GM10248 (cell line): ENCODE results near the gene PHOSPHO1.

Experiments
- CTCF ChIA-PET: fragments of 300-600 bp; sonication (Branson Sonifier 250); formaldehyde crosslinking; extraction: SDS; loops from one replicate; lab custom pipeline; 2021; ENCODE audit warnings: antibody characterized with exemption; lab: Yijun Ruan, JAX
- POLR2A ChIA-PET: fragments of 350-650 bp; sonication (Branson Sonifier 250); formaldehyde crosslinking; extraction: SDS; loops from one replicate; lab custom pipeline; 2020; ENCODE audit warnings: antibody characterized with exemption; lab: Yijun Ruan, JAX
- DNase-seq: peaks from one replicate; pipeline ENCODE4 v3.0.0; 2012; ENCODE audit errors: extremely low spot score
- CTCF ChIP-seq: IDR thresholded peaks from 2 replicates; pipeline ENCODE4 v1.5.1; 2012; ENCODE audit warnings: mild to moderate bottlenecking, low read depth; ENCODE audit errors: extremely low read depth, missing control alignments, control extremely low read depth

PHOSPHO1 gene

GRCh38 chr17:49255125-49255524, 24.5 kb upstream of the PHOSPHO1 start:
- ChIA-PET POLR2A (no interaction called here), CTCF (interaction anchor here (3.0 kb wide), 1 partner anchor 28 kb away, joined by 9 read pairs; no protein-coding TSS in a partner anchor)
- no peak for DNase-seq
- no peak for TF ChIP-seq CTCF

- CTCF ChIA-PET, result interaction anchor here (3.0 kb wide), 1 partner anchor 27 kb away, joined by 9 read pairs; no protein-coding TSS in a partner anchor
Measured at GRCh38 chr17:49254066-49254465, 23.5 kb upstream of the PHOSPHO1 start.

GRCh38 chr17:49252148-49252695, 21.6 kb upstream of the PHOSPHO1 start:
- ChIA-PET POLR2A (no interaction called here), CTCF (interaction anchor here (1.6 to 3.0 kb wide), 2 partner anchors 25 to 39 kb away, joined by 5 to 9 read pairs; no protein-coding TSS in a partner anchor)
- no peak for DNase-seq

More at GRCh38 chr17:49254066-49254465, 23.5 kb upstream of the PHOSPHO1 start:
- no peak for DNase-seq
- TF ChIP-seq CTCF, result no peak
- POLR2A ChIA-PET, result no interaction called here

GRCh38 chr17:49249890-49250522, 19.4 kb upstream of the PHOSPHO1 start:
- no peak for TF ChIP-seq CTCF
- ChIA-PET CTCF (interaction anchor here (0.9 to 1.2 kb wide), 2 partner anchors 23 to 28 kb away, joined by 3 read pairs; no protein-coding TSS in a partner anchor), POLR2A (no interaction called here)
- no peak for DNase-seq

More at GRCh38 chr17:49252148-49252695, 21.6 kb upstream of the PHOSPHO1 start:
- TF ChIP-seq CTCF, result no peak

- CTCF ChIA-PET, result interaction anchor here (0.9 to 1.2 kb wide), 2 partner anchors 22 to 27 kb away, joined by 3 read pairs; no protein-coding TSS in a partner anchor
- no peak for TF ChIP-seq CTCF
- no peak for DNase-seq
- POLR2A ChIA-PET, result no interaction called here
Measured at GRCh38 chr17:49249292-49249794, 18.8 kb upstream of the PHOSPHO1 start.

- CTCF ChIA-PET, result no interaction called here
- no peak for TF ChIP-seq CTCF
- DNase-seq, result no peak
- POLR2A ChIA-PET, result no interaction called here
Measured at GRCh38 chr17:49247944-49248343, 17.4 kb upstream of the PHOSPHO1 start.
